GM18520 (cell line): ENCODE results near the gene ACSBG1.

ENCODE experiments used
- ATAC-seq: cut with Tn5 transposase; IDR thresholded peaks from one replicate; pipeline ENCODE4 v1.9.1; 2021; ENCODE audit not compliant: unreplicated experiment

Gene ACSBG1

GRCh38 chr15:78205337-78205736 is 29.0 kb downstream of the ACSBG1 start:
- ATAC-seq: no peak

- no peak for ATAC-seq
Measured at GRCh38 chr15:78204351-78205309, 29.7 kb downstream of the ACSBG1 start.

DNA sequence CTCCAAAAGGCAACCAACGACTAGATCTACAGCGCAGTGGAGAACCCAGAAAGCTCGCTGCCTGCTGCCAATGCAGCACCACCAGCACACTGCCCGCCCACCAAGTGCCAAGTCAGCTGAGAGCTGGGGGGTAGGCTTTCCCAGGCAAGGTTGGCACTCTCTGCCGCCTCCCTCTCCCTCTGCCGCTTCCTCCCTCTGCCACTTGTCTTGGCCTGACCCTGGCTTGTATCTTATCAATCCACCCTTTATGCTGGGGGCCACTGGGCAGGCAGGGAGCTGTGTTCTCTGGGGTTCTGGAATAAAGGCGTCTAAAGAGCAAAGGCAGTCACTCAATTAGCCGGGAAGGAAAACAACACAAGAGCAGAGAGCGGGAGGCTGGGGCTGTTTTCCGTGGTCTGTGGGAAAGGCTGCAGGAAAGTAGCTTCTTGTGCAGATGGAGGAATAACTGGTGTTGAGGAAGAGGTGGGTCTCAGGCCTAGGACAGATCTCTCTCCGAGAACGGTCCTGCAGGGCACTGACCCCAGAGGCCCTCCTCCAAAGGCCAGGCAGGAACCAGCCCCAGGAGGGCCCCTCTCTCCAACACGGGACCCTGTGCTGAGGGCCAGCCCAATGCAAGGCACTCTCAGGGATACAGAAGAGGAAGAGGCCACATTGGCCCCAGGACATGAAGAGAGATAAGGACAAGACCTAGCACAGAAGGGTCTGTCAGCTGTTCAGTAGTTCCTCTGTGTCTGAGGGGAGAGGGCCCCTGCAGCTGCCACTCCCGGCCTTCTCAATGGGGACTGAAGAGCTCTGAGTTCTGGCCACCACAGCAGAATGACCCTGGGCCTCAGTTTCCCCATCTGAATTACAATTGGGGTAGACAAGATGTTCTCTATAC is 30.8 kb downstream of the ACSBG1 start:
- ATAC-seq: no peak

DNA sequence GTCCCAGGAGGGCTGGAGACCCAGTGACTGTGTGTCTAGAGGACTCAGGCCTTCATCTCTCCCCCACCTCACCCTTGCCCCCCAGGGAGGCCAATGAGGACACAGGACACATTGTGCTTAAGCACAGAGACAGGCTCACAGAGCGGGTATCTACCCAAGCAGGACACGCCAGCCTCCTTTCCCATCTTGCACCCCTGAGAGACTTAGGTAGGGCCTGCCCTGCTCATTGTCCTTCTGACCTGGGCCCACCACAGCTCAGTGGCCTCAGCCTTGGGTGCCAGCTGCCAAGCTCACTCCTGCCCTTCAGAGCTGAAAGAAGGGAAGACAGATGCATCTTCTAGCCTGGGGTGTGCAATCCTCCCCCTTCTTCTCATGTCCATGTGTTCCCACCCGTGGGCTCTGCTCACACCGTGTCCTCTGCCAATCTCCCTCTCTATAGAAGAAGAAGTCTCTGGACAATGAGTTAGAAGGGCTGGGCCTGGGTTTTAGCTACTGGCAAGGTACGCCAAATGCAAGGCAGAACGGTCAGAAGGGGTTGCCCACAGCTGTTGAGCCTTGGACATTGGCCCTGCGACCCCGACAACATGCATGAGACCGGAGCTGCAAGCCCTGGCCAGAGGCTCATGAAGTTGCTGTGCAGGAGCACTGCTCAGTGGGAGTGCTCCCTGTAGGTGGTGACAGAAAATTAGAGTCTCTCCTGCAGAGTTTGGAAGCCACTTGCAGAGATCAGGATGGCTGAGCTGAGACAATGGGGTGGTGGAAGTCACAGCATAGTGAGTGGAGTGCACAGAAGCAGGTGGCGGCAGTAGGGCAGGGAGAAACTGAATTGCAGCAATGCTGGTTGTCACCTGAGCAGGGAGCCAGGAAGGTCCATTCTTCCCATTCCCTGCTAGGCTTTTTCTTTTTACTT is 32.8 kb downstream of the ACSBG1 start:
- ATAC-seq: no peak

- no peak for ATAC-seq
Measured at GRCh38 chr15:78200276-78200930, 34.0 kb downstream of the ACSBG1 start.

GRCh38 chr15:78197632-78198031 is 36.7 kb downstream of the ACSBG1 start:
- no peak for ATAC-seq

DNA sequence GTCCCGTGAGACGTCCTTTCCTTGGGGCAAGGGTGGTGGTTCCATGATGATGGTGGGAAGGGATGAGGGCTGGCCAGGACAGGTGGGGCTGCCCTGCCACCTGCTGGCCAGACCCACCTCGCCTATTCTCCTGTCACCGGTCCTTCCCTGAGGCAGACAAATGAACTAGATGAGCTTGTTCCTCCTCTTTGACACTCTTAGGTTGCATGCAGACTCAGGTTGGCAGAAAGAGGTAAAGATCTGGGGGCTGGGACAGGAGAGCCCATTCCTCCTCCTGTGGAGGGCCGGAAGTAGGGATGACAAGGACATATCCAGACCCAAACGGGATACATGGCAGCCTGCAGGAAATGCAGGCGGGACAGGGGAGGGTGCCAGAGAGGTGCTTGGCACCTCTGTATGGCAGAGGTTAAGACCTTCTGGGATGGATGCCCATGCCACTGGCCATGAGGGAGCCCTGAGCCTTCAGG is 38.6 kb downstream of the ACSBG1 start:
- no peak for ATAC-seq

- ATAC-seq: no peak
Measured at GRCh38 chr15:78194568-78194925, 39.8 kb downstream of the ACSBG1 start.

DNA sequence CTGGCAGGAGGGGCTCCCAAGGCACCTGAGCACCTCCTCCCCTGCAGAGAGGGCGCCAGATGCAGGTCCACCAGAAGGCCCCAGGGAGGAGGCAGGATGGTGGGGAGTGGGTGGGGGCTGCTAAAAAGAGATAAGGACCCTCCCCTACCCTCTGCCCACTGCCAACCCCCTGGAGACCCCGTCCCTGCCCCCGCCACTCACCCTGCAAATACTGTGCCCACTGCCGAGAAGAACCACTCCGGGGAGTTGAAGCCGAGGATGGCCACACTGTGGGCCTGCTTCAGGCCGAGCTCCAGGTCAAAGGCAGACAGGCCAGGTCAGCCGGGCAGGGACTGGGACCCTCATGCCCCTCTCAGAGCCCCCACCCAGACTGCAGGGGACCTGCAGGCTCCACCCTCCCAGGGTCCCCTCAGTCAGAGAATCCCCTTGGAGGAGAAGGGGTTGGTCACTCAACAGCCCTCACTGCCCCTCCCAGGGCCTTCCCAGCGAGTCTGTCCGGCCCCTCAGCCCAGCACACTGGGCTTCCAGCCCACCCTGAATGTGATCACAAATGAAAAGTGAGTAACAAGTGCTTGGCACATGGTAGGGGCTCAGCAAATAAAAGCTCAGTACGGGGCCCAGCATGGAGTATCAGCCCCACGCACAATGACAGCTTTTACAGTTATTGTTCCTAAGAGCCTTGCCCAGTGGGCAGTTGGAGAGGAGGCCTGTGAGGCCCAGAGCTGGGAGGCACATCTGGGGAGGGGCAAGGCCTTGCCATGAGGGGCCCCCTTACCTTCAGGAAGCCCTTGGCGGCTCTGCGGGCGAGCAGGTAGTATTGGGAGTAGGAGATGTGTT is 40.4 kb downstream of the ACSBG1 start:
- no peak for ATAC-seq

DNA sequence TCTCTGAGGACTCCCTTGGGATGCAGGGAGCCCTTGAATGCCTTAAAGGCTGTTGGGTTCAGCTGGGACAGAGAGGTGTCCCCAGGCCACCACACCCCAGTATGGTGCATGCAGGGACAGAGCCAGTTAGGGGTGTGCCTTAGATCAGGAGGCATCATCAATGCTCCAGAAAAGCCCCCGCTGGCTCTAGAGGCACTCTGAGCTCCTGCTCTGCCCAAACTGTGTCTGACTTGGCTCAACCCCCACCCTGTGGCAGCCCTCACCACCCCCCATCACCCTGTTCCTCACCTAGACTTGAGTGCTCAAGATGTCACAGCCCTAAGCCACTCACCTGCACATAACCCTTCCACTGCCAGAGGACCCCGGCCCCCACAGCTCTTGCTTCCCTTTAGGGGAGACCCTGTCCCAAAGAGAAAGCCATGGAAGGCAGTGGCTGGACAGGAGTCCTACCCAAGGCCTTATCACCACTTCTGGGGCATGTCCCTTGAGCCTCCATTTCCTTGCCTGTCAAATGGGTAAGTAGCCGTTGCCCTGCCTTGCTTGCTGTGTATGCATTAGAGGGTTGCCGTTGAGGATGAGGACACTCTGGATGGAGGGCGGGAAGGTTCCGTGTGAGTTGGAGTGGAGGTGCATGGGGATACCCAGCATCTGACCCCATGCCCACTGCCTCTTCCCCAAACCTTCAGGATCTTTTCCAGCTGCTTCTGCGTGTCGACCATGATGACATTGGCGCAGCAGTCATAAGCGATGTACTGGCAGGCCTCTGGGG is 41.4 kb downstream of the ACSBG1 start:
- ATAC-seq: no peak

GRCh38 chr15:78182821-78183220 is 51.5 kb downstream of the ACSBG1 start:
- no peak for ATAC-seq

- ATAC-seq: no peak
Measured at GRCh38 chr15:78182336-78182700, 52.0 kb downstream of the ACSBG1 start.

GRCh38 chr15:78179906-78180305 is 54.5 kb downstream of the ACSBG1 start:
- ATAC-seq: no peak

GRCh38 chr15:78179286-78179840 is 55.0 kb downstream of the ACSBG1 start:
- ATAC-seq: no peak

DNA sequence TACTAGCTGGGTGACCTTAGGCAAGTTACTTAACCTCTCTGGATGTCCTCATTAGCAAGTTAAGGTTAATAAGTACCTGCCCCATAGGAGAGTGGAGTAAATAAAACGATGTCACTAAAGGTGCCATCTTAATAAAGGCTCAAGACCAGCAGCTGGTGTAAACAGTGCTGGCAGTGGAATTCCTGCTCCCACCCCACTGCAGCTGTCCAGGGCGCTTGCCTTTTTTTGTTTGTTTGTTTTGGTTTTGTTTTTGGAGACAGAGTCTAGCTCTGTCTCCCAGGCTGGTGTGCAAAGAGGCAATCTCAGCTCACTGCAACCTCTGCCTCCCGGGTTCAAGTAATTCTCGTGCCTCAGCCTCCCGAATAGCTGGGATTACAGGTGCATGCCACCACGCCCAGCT is 56.3 kb downstream of the ACSBG1 start:
- no peak for ATAC-seq

- ATAC-seq: no peak
Measured at GRCh38 chr15:78177447-78177873, 56.9 kb downstream of the ACSBG1 start.

- no peak for ATAC-seq
Measured at GRCh38 chr15:78175330-78175729, 59.0 kb downstream of the ACSBG1 start.

DNA sequence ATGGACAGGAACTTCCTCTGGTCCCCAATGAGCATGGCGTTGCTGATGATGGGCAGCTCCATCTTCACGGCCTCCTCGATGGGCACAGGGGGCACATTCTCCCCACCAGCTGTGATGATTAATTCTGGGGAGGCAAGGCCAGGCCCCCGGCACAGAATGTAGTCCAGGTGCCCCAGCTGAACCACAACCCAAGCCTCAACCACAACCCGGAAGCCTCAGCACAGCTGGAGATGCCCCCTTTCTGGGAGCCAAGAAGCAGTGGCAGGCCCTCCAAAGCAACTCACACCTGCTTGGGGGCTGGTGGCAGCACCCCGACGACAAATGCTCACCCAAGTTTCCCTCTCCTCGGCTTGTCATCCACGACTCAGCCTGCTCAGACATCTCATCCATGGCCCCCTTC is 60.0 kb downstream of the ACSBG1 start:
- ATAC-seq: no peak
